Esophagus mucosa (tissue), 1 donor: ENCODE results near the gene CELF5. TPM values are rescaled to one million over a fixed set of nuclear protein-coding genes. Genes with fewer than 3 reads are reported as not detected.
A peak's percentile ranks its signal among the peaks of the same experiment; 100 is the strongest.

Source experiments
- ATAC-seq: fragments of 200-7000 bp; cut with Tn5 transposase; one replicate; pipeline ENCODE4 v1.9.1; 2020
- total RNA-seq: library from RNA; stranded (reverse); gene quantifications from one replicate; pipeline ENCODE4 v1.2.4, GENCODE V29; 2023
- donor health status: DM: yes; HTN: yes; CAD: no.

Gene CELF5
- not detected for total RNA-seq

DNA sequence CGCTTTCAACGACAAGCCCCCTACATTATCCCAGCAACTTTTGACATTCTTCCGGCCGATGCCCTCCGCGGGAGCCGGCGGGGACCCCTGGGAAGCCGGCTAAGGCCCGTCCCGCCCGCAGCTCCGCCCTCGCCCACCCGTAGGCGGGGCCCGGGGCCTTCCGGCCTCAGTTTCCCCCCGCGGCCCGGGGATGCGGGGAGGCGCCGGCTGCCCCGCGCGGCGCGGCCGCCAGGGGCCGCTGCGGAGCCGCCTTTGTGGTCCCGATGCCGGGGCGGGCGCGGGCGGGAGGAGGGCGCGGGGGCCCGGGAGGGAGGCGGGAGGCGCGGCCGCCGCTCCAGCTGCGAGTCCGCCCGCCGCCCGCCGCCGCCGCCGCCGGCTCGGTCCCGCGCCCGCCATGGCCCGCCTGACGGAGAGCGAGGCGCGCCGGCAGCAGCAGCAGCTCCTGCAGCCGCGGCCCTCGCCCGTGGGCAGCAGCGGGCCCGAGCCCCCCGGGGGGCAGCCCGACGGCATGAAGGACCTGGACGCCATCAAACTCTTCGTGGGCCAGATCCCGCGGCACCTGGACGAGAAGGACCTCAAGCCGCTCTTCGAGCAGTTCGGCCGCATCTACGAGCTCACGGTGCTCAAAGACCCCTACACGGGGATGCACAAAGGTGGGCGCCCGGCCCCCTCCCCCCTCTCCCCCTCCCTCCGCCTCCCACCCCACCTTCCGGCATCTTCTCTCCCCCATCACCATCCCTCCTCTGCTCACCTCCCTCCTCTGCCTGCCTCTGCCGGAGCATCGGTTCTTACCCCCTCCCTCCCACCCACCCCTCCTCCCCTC lies at the start of gene CELF5:
CELF5 (plus strand) TSS at position 316 of the 823 bp plus-strand sequence; CDS start at position 395, 79 bp downstream.
- ATAC-seq, result no peak

DNA sequence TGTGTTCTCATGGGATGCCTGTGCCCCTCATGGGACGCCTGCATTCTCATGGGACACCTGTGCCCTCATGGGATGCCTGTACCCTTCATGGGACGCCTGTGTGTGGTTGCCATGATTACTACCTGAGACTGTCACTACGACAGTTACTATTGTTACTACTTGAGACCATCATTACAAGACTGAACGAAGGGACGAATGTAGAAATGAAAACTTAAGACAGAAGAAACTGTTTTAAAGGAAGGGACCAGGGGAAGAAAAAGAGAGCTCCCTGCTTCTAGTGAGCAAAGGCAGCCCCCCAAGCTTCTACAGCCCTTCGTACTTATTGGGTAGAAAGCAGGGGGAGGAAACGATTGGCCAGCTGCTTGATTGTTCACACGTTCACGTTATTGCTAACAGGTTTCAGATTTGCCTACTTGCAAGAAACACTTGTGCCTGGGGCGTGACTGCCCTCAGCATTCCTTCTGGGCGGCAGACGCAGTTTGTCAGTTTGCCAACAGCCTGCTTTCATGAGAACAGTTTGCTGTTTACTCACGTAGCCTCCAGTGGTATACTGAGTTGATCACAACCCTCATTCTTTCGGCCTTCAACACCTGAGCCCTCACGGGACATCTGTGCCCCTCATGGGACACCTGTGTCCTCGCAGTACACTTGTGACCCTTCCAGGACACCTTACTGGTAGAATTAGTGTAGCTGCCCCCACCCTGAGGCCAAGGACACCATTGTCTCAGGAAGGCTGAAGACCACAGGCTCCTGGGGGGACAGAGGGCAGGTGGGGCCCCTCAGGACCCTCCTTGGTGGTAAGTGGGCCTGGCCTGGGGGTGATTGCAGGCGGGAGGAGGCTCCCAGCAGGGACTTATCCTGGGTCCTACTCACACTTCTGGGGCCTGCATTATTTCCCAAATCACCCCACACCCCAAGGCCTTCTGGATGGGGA lies 48.4 kb upstream of the CELF5 start:
- peak; percentile 6 for ATAC-seq

DNA sequence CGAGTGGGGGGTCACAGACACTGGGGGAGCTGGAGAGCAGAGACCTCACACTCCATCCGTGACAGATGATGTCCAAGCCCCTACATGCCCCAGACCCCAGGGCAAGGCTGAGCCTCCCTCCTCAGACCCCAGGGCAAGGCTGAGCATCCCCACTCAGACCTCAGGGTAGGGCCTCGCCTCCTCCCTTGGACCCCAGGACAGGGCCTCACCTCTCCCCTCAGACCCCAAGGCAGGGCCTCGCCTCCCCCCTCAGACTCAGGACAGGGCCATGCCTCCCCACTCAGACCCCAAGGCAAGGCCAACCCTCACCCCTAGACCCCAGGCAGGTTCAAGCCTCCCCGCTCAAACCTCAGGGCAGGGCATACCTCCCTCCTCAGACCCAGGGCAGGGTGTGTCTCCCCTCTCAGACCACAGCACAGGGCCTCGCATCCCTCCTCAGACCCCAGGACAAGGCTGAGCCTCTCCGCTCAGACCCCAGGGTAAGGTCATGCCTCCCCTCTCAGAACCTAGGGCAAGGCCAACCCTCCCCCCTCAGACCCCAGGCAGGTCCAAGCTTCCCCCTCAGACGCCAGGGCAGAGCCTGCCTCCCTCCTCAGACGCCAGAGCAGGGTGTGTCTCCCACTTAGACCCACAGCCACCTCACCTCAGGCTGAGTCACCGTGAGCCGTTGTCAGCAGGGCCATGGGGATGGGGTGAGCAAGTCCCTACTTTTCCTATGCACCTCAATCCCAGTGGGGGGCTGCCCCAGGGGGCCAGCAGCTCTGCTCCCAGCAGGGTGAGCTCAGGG lies 47.6 kb upstream of the CELF5 start:
- ATAC-seq, result peak; percentile 84

DNA sequence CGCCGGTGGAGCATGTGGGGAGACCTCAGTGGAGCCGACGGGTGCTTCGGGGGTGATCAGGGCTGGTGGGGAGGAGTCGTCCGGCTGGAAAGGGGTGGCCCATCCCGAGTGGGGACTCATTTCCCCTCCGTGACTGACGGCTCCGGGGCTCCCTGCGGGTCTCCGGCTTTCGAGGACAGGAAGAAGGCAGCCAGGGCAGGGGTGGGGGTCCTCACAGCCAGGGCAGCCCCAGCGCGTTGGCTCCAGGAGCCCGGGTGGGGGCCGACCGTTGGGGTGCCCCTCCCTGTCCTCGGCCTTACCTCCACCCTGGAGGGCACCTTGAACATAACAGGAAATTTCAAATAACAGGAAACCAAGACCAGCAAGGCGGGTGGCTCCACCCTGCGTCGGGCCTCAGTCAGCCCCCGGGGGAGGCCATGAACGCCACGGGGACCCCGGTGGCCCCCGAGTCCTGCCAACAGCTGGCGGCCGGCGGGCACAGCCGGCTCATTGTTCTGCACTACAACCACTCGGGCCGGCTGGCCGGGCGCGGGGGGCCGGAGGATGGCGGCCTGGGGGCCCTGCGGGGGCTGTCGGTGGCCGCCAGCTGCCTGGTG lies 46.0 kb upstream of the CELF5 start, which contains the start of gene S1PR4:
S1PR4 (plus strand) TSS at position 393 of the 596 bp plus-strand sequence; CDS start at position 417, 24 bp downstream.
- peak; percentile 42 for ATAC-seq

DNA sequence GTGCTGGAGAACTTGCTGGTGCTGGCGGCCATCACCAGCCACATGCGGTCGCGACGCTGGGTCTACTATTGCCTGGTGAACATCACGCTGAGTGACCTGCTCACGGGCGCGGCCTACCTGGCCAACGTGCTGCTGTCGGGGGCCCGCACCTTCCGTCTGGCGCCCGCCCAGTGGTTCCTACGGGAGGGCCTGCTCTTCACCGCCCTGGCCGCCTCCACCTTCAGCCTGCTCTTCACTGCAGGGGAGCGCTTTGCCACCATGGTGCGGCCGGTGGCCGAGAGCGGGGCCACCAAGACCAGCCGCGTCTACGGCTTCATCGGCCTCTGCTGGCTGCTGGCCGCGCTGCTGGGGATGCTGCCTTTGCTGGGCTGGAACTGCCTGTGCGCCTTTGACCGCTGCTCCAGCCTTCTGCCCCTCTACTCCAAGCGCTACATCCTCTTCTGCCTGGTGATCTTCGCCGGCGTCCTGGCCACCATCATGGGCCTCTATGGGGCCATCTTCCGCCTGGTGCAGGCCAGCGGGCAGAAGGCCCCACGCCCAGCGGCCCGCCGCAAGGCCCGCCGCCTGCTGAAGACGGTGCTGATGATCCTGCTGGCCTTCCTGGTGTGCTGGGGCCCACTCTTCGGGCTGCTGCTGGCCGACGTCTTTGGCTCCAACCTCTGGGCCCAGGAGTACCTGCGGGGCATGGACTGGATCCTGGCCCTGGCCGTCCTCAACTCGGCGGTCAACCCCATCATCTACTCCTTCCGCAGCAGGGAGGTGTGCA lies 45.3 kb upstream of the CELF5 start:
- ATAC-seq, result peak; percentile 4

DNA sequence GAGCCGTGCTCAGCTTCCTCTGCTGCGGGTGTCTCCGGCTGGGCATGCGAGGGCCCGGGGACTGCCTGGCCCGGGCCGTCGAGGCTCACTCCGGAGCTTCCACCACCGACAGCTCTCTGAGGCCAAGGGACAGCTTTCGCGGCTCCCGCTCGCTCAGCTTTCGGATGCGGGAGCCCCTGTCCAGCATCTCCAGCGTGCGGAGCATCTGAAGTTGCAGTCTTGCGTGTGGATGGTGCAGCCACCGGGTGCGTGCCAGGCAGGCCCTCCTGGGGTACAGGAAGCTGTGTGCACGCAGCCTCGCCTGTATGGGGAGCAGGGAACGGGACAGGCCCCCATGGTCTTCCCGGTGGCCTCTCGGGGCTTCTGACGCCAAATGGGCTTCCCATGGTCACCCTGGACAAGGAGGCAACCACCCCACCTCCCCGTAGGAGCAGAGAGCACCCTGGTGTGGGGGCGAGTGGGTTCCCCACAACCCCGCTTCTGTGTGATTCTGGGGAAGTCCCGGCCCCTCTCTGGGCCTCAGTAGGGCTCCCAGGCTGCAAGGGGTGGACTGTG lies 44.6 kb upstream of the CELF5 start:
- peak; percentile 1 for ATAC-seq

DNA sequence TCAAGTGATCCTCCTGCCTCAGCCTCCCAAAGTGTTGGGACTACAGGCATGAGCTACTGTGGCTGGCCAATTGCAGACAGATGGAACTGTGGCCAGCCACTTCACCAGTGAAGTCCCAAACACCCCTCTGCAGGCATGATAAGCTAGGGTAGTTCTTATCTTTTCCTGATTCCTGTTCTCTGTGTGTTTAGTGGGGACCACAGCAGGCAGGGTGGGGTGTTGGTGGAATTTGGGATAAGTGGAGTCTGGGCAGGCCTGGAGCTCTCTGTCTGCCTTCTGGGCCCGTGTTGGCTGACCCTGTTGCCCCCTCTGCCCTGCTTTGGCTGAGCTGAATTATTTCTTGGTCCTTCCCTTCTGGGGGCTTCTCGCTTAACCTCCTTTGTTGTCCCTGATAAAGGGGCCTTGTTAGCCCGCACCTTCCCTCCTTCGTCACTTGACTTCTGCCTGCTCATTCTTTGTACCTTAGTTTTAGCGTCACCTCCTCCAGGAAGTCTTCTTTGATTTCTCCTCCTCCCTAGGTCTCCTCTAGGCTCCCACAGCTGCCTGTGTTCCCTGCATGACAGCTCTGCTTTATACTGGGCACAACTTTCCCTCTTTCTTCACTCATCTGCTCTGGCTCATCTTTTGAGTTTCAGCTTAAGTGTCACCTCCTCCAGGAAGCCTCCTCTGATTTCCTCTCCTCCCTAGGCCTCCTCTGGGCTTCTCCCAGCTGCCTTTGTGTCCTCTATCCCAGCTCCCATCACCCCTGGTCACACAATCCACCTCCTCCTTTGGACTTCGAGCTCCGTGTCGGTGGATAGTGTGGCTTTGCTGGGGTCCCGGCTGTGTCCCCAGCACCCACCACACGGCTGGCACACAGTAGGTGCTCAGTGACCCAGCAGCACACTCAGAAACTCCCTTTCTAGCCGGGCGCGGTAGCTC lies 40.5 kb upstream of the CELF5 start:
- ATAC-seq, result no peak

DNA sequence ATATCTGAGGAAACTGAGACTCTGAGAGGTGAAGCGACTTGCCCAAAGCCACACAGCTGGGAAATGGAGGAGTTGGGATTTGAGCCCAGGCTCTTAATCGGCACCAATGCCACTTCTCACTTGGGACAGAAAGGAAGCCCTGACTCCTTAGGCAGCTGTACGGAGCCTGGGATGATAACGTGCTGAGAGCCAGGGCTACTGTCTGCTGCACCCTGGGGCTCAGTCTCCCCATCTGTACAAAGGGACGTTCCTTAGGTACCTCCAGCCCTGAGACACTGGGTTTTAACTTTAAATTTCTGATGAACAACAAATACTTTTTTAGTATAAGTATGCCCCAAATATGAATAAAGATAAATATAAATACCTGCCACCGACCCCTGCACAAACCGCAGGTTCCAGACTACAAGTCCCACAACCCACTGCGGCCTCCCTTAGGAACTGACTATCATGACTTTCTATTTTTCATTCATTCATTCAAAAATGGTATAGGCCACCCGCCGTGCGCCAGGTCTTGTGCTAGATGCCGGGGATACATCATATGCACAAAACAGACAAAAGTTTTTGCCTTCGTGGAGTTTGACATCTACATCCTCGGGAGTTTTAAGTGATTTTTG lies 39.5 kb upstream of the CELF5 start:
- ATAC-seq, result peak; percentile 6

DNA sequence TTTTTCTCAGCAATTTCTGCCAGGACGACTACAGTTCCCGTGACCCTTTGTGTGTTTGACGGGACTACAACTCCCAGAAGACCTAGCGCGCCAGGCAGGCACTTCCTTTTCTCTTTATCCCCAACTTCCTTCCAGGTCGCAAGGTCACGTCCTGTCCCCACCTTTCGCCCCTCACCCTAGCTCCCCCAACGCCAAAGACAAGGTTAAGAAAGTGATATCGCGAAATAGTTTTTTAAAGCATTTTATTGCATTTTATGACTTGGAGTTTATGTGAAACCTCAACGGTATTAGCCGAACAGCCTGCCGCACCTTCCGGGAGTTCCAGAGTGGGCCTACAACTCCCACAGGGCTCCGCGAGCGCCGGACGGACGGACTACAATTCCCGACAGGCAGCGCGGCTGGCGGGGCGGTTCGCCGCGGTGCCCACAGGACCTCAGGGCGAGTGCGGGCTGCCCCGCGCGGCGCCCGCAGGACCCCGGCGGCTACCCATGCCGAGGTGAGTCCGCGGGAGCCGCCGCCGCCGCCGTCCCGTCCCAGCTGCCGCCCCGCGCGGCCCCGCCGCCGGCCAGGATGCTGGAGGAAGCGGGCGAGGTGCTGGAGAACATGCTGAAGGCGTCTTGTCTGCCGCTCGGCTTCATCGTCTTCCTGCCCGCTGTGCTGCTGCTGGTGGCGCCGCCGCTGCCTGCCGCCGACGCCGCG lies 38.9 kb upstream of the CELF5 start, which contains the start of gene NCLN:
NCLN (plus strand) TSS at position 470 of the 699 bp plus-strand sequence; CDS start at position 571, 101 bp downstream.
- ATAC-seq, result peak; percentile 90

DNA sequence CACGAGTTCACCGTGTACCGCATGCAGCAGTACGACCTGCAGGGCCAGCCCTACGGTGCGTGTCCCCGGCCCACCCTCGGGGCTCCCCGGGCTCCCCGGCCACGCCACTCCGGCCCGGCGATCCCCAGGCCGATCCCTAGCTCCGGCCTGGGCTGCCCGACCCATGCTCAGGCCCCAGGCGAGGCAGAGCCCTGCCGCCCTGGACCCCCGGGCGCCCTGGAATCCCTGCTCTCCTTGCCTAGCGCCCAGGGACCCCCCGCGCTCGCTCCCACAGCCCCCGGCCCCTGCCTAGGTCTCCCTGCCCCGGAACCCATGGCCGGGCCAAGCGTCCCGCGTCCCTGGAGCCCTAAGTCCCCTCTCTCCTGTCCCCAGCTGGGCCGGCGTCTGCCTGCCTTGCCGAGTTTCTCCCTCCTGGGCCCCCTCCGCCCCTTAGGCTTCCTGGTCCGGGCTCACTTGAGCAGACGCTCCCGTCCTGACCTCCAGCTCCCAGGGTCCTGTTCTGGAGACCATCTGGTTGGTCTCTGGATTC lies 38.2 kb upstream of the CELF5 start:
- ATAC-seq, result peak; percentile 36

DNA sequence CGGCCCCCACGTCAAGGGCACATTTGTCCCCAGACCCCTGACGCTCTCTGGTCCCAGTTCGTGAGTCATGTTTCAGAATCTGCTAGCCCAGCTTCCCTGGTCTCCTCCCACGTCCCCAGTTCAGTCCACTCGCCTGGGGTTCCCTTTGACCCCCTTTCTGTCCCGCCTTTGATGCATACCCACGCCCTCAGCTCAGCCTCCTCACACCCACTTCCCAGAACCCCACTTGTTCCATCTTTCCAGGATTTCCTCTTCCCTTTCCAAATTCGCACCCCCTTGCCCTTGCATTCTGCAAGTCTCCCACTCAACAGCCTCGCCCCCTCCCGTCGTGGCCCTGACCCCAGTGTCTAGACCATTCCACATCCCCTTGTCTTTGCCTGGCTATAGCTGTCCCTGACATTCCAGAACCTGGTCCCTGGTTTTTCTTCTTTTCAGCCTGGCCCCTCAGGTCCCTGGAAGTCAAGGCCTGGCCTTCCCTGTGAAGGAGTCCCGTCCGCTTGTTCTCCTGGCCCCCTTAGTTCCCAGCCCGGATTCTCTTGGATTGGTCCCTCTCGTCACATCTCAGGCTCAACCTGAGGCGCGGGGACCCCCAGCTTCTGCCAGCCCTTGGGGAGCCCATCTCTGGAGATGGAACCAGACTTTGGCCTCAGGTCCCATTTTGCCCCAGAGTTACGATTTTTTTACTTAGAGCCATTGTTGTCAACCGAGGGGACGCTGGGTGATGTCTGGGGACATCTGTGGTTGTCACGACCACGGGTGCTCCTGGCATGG lies 37.4 kb upstream of the CELF5 start:
- no peak for ATAC-seq

DNA sequence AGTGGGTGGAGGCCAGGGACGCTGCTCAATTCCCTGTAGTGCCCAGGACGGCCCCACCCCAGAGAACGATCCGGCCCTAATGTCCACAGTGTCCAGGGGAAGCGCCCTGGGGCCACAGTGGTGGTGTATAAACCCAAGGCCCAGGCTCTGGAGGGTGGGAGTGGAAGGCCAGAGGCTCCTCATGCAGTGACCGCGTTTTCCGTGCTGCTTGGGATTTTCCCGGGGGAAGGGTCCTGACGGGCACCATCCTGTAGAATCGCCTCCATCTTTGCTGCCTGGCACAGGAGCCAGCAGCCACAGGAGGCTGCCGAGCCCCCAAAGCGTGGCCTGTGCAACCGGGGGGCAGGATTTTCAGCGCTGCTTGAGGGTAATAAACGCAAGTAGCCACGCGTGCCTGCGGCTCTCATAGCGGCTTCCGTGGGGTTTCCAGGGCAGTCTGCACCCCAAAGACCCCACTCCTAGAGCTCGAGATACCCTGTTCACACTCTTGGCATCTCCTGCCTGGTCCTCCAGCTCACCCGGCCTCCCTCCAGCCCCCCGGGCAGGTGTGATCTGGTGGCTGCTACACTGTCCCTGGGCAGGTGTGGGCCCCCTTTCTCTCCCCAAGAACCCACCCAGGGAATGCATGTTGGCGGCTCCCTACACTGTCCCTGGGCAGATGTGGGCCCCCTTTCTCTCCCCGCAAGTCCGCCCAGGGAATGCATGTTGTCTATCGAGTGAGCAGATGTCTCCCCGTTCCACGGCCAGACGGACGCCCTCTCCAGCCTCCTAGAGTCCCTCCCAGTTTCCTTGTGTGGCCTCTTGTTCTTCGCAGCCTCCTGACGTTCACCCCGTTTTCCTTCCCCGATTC lies 36.6 kb upstream of the CELF5 start:
- ATAC-seq, result no peak

DNA sequence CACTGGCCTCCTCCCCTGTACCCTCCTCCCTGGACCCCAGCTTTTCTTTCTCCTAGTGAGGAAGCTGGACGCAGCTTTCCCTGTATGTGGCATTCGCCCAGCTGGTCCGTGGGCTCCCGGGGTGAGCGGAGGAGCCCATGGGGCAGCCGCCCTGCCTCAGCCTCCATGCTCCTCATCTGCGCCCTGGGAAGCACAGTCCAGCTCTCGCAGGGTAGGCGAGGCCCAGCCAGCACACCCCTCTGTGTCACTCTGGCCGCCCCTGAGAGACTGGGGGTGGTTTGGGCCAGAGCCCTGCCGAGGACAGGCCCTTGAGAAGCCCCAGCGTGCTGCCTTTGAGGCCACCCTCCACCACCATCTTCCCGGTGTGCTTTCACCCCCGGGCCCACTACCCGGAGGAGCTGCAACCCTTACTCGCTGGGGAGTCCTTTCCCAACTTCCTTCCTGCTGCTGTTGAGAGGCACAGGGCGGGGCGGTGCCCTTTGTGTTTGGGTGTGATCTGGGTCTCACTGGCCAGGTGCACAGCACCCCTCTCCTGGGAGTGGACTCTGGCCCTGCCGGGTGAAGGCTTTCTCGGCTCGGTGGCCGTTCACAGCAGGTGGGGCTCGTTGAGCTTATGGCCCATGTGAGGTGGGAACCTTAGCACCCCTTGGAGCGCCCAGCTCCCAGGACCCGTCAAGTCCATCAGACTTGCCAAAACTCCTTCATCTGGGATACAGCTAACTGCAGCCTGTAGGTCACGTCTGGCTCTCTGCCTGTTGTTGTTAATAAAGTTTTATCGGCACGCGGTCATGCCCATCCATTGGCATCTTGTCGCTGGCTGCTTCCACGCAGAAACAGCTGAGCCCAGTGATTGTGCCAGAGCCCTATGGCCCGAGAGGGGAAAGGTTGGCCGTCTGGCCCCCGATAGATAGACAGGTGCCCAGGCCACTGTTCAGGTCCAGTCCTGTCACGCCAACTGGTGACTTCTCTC lies 35.5 kb upstream of the CELF5 start:
- ATAC-seq, result no peak

DNA sequence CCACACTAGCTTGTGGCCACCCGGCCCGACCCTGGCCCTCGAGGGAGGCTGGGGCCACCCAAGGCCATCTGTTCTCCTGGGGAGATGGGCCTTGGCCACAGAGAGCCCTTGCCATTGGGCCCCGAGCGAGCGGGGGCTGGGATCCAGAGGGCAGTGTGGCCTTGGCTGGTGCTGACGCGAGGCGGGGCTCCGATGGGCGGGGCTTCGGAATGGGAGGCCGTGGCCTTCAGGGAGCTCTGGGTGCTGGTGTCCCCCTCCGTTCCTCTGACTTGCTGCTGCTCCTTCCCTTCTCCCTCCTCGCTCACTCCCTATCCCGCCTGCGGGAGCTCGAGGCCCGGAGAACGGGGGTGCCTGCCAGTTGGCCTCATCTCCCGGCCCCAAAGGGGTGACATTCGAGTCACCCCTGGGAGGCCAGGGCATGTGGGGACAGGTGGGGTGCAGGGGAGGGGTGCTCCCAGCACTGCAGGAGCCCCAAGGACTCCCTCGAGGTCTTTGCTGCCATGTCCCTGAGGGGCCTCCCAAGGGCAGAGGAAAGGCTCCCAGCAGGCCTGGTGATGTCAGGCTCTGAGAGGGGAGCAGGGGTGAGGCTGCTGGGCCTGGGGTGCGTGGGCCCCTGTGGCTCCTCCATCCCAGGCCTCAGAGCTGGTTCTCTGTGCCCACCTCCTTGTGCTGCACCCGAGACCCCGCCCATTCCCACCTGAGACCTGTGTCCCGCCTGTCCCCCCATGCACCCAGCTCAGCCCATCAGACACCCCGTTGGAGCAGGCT lies 34.6 kb upstream of the CELF5 start:
- ATAC-seq, result no peak

DNA sequence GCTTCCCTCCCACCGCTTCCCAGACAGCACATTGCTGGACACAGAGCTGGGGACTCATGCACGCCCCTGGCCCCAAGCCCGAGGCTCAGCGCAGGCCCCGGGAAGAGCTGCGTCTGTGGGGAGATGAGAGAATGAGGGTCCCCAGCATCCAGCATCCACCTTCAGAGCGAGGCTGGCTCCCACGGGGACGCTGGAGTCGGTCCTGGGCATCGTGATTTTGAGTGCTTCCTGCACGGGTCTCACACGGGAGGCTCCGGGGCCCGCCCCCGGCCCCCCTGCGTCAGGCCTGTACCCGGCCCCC lies 34.0 kb upstream of the CELF5 start:
- ATAC-seq, result no peak
